ENCODE results near the gene CREB5.
"Not testable (repeated sequence)": the region's sequence is repeated elsewhere in the genome, so short reads cannot be mapped to it uniquely, and the experiment has no call there.

CREB5 gene

DNA sequence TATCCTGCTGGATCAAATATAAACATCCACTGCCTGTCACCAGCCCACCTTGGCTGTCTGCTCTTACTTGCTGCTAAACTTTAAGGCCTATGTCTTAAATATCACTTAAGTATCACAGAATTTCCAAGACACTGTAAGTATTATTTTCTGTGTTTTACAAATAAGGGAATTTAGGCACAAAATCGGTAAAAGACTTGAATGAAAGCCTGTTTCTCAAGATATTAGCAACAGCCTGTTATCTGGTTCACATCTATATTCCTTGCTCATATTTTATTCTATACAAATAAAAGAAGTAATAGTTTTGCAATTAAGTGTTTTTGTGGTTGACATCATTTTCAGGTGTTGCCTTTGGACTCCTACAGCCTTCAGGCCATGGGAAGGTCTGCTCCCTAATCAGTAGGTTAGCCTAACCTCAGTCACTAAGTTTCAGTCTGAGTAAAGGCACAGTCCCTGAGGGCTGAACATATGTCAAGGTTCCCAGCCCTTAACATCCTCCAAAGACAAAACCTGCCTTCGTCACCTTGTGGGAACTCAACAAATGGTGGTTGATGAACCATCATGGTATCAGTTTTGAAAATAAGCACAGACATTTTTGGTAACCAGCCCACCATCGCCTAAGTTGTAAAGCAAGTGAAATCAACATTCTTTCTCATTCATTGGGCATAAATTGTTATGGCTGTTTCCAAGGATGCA, 127.1 kb downstream of the CREB5 start:
- in situ Hi-C loops (cut with MboI; ENCODE audit: low sequenced_read_pairs) = no loop called here

DNA sequence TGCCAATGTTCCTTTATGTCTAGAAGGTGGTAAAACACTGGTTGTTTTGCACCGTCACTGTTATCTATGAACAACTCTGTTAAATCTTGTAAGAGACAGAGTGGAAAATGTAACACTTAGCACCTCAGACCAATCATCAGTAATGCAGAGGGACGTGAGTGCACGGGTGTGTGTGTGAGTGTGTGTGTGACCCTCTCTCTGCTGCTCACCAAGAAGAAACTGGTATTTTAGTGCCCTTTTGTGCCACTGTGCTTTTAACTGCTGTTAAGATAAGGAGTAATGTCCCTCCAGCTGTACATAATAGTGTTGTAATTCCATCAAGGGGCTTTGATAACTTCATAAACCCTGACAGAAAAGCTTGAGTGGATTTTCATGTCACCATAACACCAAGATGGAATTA, 130.1 kb downstream of the CREB5 start:
- in situ Hi-C loops (cut with MboI; ENCODE audit: low sequenced_read_pairs) = no loop called here

DNA sequence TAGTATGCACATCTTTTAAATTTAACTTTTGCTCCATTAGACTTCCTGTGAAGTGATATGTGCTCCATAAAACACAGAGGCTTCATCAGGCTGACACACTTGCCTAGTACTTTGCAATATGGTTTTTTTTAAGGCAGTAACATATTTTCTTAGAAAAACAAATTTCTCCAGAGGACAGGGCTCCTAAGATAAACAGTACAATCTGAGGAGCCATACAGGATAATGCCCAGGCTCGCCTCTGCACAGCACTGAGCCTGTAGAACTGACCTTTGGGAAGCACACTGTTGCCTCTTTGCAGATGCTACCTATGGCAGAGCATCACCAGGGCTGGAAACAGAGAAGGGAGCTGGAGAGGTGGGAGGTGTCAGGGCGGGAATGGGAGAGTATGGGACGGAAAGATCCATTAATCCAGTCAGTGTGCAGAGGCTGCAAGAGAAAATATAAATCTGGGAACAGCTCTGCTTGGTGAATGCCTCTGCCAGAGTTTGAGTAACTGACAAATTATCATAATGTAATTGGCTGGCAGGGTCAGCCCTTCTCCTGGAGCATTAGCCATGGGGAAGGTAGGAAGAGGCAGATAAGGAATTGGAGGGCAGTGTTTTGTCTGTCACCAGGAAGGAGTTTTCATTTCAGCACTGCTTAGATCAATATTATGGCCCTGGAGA, 132.3 kb downstream of the CREB5 start:
- in situ Hi-C loops (cut with MboI; ENCODE audit: low sequenced_read_pairs) = no loop called here

GRCh38 chr7:28546067-28546466, 133.7 kb downstream of the CREB5 start:
- in situ Hi-C loops (cut with MboI; ENCODE audit: low sequenced_read_pairs) = no loop called here

DNA sequence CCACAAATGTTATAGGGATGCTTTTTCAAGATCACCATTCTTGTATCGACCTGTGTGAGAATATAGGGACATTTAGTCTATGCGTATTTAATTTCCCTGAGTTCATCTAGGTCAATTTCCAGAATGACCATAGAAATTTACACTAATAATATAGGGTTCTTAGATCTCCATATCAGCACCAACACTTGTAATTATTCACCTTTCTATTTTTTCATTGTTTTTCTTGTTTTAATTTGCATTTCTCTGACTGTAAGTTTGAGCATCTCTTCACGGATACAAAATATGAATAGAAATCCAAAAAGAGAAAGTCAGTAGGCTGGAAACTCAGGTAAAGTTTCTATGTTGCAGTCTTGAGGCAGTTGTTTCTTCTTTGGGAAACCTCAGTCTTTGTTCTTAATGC, 134.8 kb downstream of the CREB5 start:
- in situ Hi-C loops (cut with MboI; ENCODE audit: low sequenced_read_pairs) = no loop called here

- in situ Hi-C loops (cut with MboI; ENCODE audit: low sequenced_read_pairs) = no loop called here
These were observed 136.1 kb downstream of the CREB5 start for GRCh38 chr7:28548416-28548815.

GRCh38 chr7:28549998-28550397, 137.7 kb downstream of the CREB5 start:
- in situ Hi-C loops (cut with MboI; ENCODE audit: low sequenced_read_pairs) = no loop called here

DNA sequence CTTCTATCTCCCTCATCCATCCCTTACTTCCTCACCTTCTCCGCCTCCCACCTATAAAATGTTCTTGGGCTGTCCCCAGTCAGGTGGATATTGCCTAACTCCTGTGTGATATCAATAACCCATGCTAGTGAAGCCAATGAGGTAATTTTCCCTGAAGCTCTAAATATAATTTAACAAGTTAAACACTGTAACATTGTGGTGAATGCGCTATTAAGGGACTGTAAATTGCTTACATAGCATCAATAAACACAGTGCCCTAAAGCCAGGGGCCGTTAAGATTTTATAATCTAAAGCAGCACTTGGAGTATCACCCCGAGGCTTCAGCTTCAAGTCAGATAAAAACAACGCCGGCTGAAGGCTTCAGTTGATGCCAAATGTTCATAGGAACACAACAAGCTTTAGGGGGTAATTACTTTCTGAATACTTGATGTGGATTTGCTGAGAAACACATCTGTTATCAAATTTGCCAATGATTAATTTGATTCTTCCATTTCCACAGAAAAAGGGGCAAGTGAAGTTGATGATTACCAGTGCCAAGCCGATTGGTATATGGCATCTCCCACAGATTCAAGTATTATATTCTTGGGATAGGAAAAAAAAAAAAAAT, 138.4 kb downstream of the CREB5 start:
- in situ Hi-C loops (cut with MboI; ENCODE audit: low sequenced_read_pairs) = no loop called here

DNA sequence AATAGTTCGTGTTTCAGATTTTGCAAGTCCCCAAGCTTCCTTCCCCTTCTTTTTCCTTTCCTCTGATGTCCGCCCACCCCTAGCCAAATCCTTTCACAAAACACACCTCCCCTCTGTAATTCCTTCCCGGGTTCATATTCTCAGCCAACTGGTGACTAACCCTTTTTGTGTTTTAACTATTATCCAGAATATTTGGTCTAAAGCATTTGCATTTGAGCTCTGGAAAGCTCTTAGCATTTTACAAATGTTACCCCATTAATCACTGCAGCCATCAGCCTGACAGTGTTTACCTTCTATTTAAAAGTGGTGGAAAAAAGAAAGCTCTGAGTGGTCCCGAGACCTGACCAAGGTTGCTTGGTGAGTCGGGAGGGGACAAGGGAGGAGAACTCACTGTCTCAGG, 139.0 kb downstream of the CREB5 start:
- in situ Hi-C loops (cut with MboI; ENCODE audit: low sequenced_read_pairs) = no loop called here

- in situ Hi-C loops (cut with MboI; ENCODE audit: low sequenced_read_pairs) = not testable (repeated sequence)
These were observed 139.4 kb downstream of the CREB5 start for GRCh38 chr7:28551766-28552165.

- in situ Hi-C loops (cut with MboI; ENCODE audit: low sequenced_read_pairs) = no loop called here
These were observed 142.6 kb downstream of the CREB5 start for GRCh38 chr7:28554802-28555471.

GRCh38 chr7:28556025-28556424, 143.7 kb downstream of the CREB5 start:
- in situ Hi-C loops (cut with MboI; ENCODE audit: low sequenced_read_pairs) = no loop called here

GRCh38 chr7:28556671-28557070, 144.4 kb downstream of the CREB5 start:
- in situ Hi-C loops (cut with MboI; ENCODE audit: low sequenced_read_pairs) = no loop called here

- in situ Hi-C loops (cut with MboI; ENCODE audit: low sequenced_read_pairs) = no loop called here
These were observed 145.9 kb downstream of the CREB5 start for GRCh38 chr7:28558236-28558635.

GRCh38 chr7:28560767-28561166, 148.4 kb downstream of the CREB5 start:
- in situ Hi-C loops (cut with MboI; ENCODE audit: low sequenced_read_pairs) = no loop called here

- in situ Hi-C loops (cut with MboI; ENCODE audit: low sequenced_read_pairs) = no loop called here
These were observed 151.7 kb downstream of the CREB5 start for GRCh38 chr7:28564033-28564432.

DNA sequence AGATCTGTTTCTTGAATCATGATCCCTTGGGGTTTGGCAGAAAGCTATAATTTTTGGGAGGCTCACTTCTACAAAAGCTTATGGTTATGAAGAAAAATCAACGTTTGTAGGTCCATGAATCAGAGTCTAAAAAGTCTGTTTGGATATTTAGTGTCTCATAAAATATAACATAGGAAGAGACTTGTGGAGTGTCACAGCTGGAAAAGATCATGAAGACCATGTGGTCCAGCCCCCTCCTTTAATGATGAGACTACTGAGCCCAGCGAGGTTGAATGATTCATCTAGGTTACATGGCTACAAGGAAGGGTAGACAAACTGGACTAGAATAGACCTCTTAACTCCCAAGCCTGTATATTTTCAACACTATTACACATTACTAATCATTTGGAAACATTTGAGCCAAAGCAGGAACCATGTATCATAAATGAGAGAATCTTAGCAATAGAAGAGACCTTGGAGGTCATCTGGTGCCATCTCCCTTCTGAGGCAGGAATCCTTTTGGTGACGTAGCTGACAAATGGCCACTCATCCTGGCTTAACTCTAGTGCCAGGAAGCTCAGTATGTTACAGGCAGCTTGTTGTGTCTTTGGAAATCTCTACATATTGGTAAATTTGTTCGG, 152.5 kb downstream of the CREB5 start:
- in situ Hi-C loops (cut with MboI; ENCODE audit: low sequenced_read_pairs) = no loop called here

DNA sequence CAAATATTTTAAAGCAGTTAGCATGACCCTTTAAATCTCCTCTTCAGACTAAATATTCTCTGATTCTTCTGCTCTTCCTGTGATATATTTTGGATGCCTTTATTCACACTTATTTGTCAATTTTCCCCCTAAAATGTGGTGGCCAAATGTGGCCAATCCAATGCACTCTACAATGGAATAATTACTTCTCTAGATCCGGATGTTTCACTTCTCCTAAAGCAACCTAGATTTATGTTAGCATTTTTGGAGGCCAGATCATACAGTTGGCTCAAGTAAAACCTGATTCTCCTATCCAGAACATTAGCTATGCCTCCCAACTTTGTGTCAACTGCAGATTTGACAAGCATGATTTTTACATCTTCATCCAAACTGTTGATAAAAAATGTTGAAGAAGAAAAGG, 153.7 kb downstream of the CREB5 start:
- in situ Hi-C loops (cut with MboI; ENCODE audit: low sequenced_read_pairs) = no loop called here

DNA sequence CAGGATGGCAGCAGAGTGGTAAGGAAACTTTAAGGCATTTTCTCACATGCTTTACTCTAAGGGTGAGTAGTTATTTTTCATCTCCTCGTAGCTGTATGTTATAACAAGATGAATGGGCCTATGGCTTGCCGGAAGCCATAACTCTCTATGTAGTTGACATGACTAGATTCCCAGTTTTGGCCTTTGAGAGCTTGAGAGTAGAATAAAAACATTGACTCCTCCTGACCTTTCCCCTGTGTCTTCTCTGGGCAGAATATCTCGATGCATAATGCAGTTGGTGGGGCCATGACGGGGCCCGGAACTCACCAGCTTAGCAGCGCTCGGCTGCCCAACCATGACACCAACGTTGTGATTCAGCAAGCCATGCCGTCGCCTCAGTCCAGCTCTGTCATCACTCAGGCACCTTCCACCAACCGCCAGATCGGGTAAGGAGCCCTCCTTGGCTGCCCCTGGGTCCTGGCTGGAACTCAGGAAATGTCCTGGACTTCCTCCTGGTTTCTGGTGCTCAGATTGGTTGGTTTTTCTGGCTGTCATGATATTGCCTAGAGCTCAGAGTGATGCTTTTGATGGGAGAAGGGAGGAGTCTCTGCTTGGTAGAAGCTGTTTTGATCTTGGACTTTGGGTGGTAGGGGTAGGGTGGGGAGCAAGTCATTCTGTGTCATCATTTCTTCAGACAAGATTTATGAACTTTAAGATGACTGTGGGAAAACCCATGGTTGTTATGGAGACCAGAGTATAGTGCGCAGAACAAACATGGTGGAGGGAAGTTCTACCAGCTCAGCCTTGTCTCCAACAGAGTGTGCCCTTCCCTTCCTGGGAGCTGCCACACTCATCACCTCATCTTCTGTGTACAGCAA, 158.0 kb downstream of the CREB5 start:
- in situ Hi-C loops (cut with MboI; ENCODE audit: low sequenced_read_pairs) = no loop called here

DNA sequence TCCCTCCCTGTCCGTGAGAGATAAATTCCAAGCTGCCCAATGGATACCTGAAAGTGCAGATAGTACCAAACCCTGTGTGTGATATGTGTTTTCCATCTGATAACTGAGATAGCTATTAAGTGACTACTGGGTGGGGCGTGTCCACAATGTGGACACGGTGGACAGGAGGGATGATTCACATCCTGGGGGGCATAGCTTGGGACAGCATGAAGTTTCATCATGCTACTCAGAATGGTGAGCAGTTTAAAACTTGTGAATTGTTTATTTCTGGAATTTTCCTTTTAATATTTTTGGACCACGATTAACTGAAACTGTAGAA, 158.6 kb downstream of the CREB5 start:
- in situ Hi-C loops (cut with MboI; ENCODE audit: low sequenced_read_pairs) = no loop called here

- in situ Hi-C loops (cut with MboI; ENCODE audit: low sequenced_read_pairs) = no loop called here
These were observed 159.1 kb downstream of the CREB5 start for GRCh38 chr7:28571405-28571804.

Data from HL-60/S4 treated with phorbol 12-myristate 13-acetate at 8.2 ng/mL for 4 days and 3 days (cell line).